Common myeloid progenitor, CD34-positive (primary cell): Measurements from ENCODE around the gene DPP9.
A peak's percentile ranks its signal among the peaks of the same experiment; 100 is the strongest.

Experiments used
- CTCF ChIA-PET: fragments of 350-600 bp; sonication (Branson Sonifier 250); formaldehyde crosslinking; loops from one replicate; lab custom pipeline; 2021; ENCODE audit warnings: antibody characterized with exemption; lab: Charles Lee
- POLR2A ChIA-PET: fragments of 350-600 bp; sonication (Branson Sonifier 250); formaldehyde crosslinking; loops from one replicate; lab custom pipeline; 2021; ENCODE audit warnings: antibody characterized with exemption; lab: Charles Lee
- DNase-seq, 3 donors: peaks; one replicate each; pipeline versions ENCODE4 v3.0.0 to v3.0.0-alpha.2; 2013
- H3K27ac ChIP-seq, 2 experiments: 1 replicate in 1 of 2; 2 replicates in 1 of 2; pipeline ENCODE4 v1.7.0; 2013; ENCODE audit warnings: inconsistent platforms in 2 of 2, low read length in 2 of 2, mild to moderate bottlenecking in 2 of 2, low read depth in 1 of 2, moderate library complexity in 1 of 2; ENCODE audit not compliant: severe bottlenecking in 2 of 2, insufficient read depth in 1 of 2, poor library complexity in 1 of 2
- H3K27me3 ChIP-seq, 5 experiments: replicated peaks in 2 of 5; 1 replicate in 3 of 5; 2 replicates in 2 of 5; pipeline versions ENCODE4 v1.6.1 to v1.7.0; 2013; ENCODE audit warnings: low read length in 4 of 5, mild to moderate bottlenecking in 2 of 5, moderate library complexity in 2 of 5, inconsistent platforms in 1 of 5; ENCODE audit not compliant: insufficient read depth in 5 of 5, control insufficient read depth in 4 of 5
- H3K36me3 ChIP-seq, 4 experiments: 1 replicate in 2 of 4; 2 replicates in 2 of 4; pipeline versions ENCODE4 v1.6.1 to v1.7.0; 2013; ENCODE audit warnings: low read length in 3 of 4, control low read depth in 1 of 4, mild to moderate bottlenecking in 1 of 4; ENCODE audit not compliant: control insufficient read depth in 4 of 4, insufficient read depth in 4 of 4
- H3K4me1 ChIP-seq, 4 experiments: 1 replicate in 3 of 4; 2 replicates in 1 of 4; pipeline versions ENCODE4 v1.6.1 to v1.7.1; 2013; ENCODE audit warnings: low read length in 3 of 4, mild to moderate bottlenecking in 3 of 4, control low read depth in 1 of 4, inconsistent platforms in 1 of 4, moderate library complexity in 1 of 4; ENCODE audit not compliant: control insufficient read depth in 4 of 4, insufficient read depth in 4 of 4; ENCODE audit errors: control extremely low read depth in 1 of 4
- H3K4me3 ChIP-seq, 7 experiments: 1 replicate in 4 of 7; 2 replicates in 3 of 7; pipeline versions ENCODE4 v1.5.1 to v1.7.0; 2013; ENCODE audit warnings: mild to moderate bottlenecking in 7 of 7, low read length in 6 of 7, moderate library complexity in 6 of 7, inconsistent platforms in 2 of 7, low read depth in 2 of 7, control low read depth in 1 of 7; ENCODE audit not compliant: insufficient read depth in 4 of 7, control insufficient read depth in 1 of 7; ENCODE audit errors: extremely low read depth in 1 of 7
- H3K9me3 ChIP-seq, 5 experiments: 1 replicate in 4 of 5; 2 replicates in 1 of 5; pipeline versions ENCODE4 v1.6.1 to v1.7.1; 2013; ENCODE audit warnings: low read length in 4 of 5, mild to moderate bottlenecking in 2 of 5, inconsistent platforms in 1 of 5, low read depth in 1 of 5, moderate library complexity in 1 of 5; ENCODE audit not compliant: control insufficient read depth in 4 of 5, insufficient read depth in 2 of 5; ENCODE audit errors: control extremely low read depth in 1 of 5
- WGBS: methylation state at CpG from one replicate; pipeline ENCODE4 v1.1.5; 2013; ENCODE audit not compliant: insufficient coverage; 5-methylcytosine and 5-hydroxymethylcytosine counted together

Gene DPP9

GRCh38 chr19:4660993-4661392 is 62.6 kb downstream of the DPP9 start:
- DNase-seq, result no peak
- CTCF ChIA-PET, result interaction anchor here (0.7 kb wide), 1 partner anchor 136 kb away, joined by 4 read pairs; no protein-coding TSS in a partner anchor
- Histone ChIP-seq H3K36me3 (peaks cover 17 to 78% (median 53%) of the 10 kb centered on the region in 4 experiments), H3K27me3 (no peaks in the 10 kb centered on the region), H3K4me3 (no peak overlapping the region), H3K27ac (no peak overlapping the region), H3K4me1 (no peaks in the 10 kb centered on the region), H3K9me3 (peaks cover 0 to 7% (median 3%) of the 10 kb centered on the region in 5 experiments)
- 100% methylated on average over 2 of the region's 4 CpGs for WGBS
- POLR2A ChIA-PET, result no interaction called here

- DNase-seq, result peak; percentile 31 to 59 (median 59)
- Histone ChIP-seq H3K27ac (no peak overlapping the region), H3K36me3 (peaks cover 17 to 79% (median 55%) of the 10 kb centered on the region in 4 experiments), H3K27me3 (no peaks in the 10 kb centered on the region), H3K4me1 (no peaks in the 10 kb centered on the region), H3K4me3 (no peak overlapping the region), H3K9me3 (peaks cover 0 to 7% (median 3%) of the 10 kb centered on the region in 5 experiments)
- ChIA-PET POLR2A (interaction anchor here (0.6 kb wide), 2 partner anchors 93 to 413 kb away, joined by 3 read pairs; partner anchors contain the start of gene YJU2), CTCF (interaction anchor here (0.9 to 1.8 kb wide), 4 partner anchors 13 to 84 kb away, joined by 3 to 6 read pairs (median 4); no protein-coding TSS in a partner anchor)
- 94% methylated on average over 15 of the region's 15 CpGs for WGBS
Measured at GRCh38 chr19:4660181-4660791, 63.4 kb downstream of the DPP9 start.

- DNase-seq, result no peak
- ChIA-PET POLR2A (no interaction called here), CTCF (no interaction called here)
- H3K27ac ChIP-seq, result no peak overlapping the region
- no peaks in the 10 kb centered on the region for H3K27me3 ChIP-seq
- peaks cover 14 to 81% (median 55%) of the 10 kb centered on the region in 4 experiments for H3K36me3 ChIP-seq
- WGBS, result 99% methylated on average over 8 of the region's 8 CpGs
- H3K4me1 ChIP-seq, result peaks cover 0 to 7% (median 0%) of the 10 kb centered on the region in 4 experiments
- no peak overlapping the region for H3K4me3 ChIP-seq
- H3K9me3 ChIP-seq, result peaks cover 0 to 7% (median 3%) of the 10 kb centered on the region in 5 experiments
Measured at GRCh38 chr19:4657835-4658234, 65.8 kb downstream of the DPP9 start.

GRCh38 chr19:4657262-4657661 is 66.4 kb downstream of the DPP9 start:
- Histone ChIP-seq H3K9me3 (peaks cover 0 to 7% (median 3%) of the 10 kb centered on the region in 5 experiments), H3K27me3 (no peaks in the 10 kb centered on the region), H3K36me3 (peaks cover 12 to 81% (median 54%) of the 10 kb centered on the region in 4 experiments), H3K4me1 (peaks cover 0 to 7% (median 0%) of the 10 kb centered on the region in 4 experiments), H3K27ac (no peak overlapping the region), H3K4me3 (no peak overlapping the region)
- DNase-seq, result no peak
- ChIA-PET POLR2A (no interaction called here), CTCF (interaction anchor here (0.6 kb wide), 1 partner anchor 130 kb away, joined by 5 read pairs; no protein-coding TSS in a partner anchor)
- WGBS, result 89% methylated on average over 6 of the region's 14 CpGs

GRCh38 chr19:4656102-4656501 is 67.5 kb downstream of the DPP9 start:
- POLR2A ChIA-PET, result interaction anchor here (0.6 to 0.8 kb wide), 2 partner anchors 10 to 59 kb away, joined by 3 read pairs; no protein-coding TSS in a partner anchor
- Histone ChIP-seq H3K9me3 (peaks cover 0 to 7% (median 3%) of the 10 kb centered on the region in 5 experiments), H3K4me1 (peaks cover 0 to 7% (median 0%) of the 10 kb centered on the region in 4 experiments), H3K27ac (no peak overlapping the region), H3K27me3 (no peaks in the 10 kb centered on the region), H3K4me3 (no peak overlapping the region), H3K36me3 (peaks cover 10 to 81% (median 51%) of the 10 kb centered on the region in 4 experiments)
- no peak for DNase-seq
- 95% methylated on average over 8 of the region's 8 CpGs for WGBS
- CTCF ChIA-PET, result interaction anchor here (0.7 kb wide), 1 partner anchor 12 kb away, joined by 3 read pairs; no protein-coding TSS in a partner anchor

- H3K4me3 ChIP-seq, result no peak overlapping the region
- no peaks in the 10 kb centered on the region for H3K27me3 ChIP-seq
- no peak for DNase-seq
- no peak overlapping the region for H3K27ac ChIP-seq
- peaks cover 0 to 7% (median 0%) of the 10 kb centered on the region in 4 experiments for H3K4me1 ChIP-seq
- ChIA-PET CTCF (interaction anchor here (1.1 to 1.7 kb wide), 4 partner anchors 11 to 15 kb away, joined by 3 to 7 read pairs (median 4); partner anchors contain the start of gene MYDGF), POLR2A (no interaction called here)
- H3K36me3 ChIP-seq, result peaks cover 9 to 67% (median 41%) of the 10 kb centered on the region in 4 experiments
- WGBS, result 95% methylated on average over 24 of the region's 27 CpGs
- H3K9me3 ChIP-seq, result peaks cover 0 to 7% (median 3%) of the 10 kb centered on the region in 5 experiments
Measured at GRCh38 chr19:4654437-4655361, 68.9 kb downstream of the DPP9 start.
